ENCODE results near the gene C14orf93.

The C14orf93 gene

GRCh38 chr14:23047034-23047634 lies 37.2 kb upstream of the C14orf93 start:
- Histone ChIP-seq H3K79me2 (ENCODE audit: control insufficient read depth, low read length) (no peaks in the 10 kb centered on the region), H4K20me1 (ENCODE audit: control insufficient read depth, insufficient read depth, low read depth, low read length) (no peaks in the 10 kb centered on the region), H3K9me3 (ENCODE audit: control insufficient read depth, insufficient read depth, low read length) (no peaks in the 10 kb centered on the region), H3K4me1 (ENCODE audit: control insufficient read depth, low read length) (no peaks in the 10 kb centered on the region), H3K36me3 (ENCODE audit: control insufficient read depth, low read length) (no peaks in the 10 kb centered on the region), H3K27me3 (ENCODE audit: control insufficient read depth, low read length) (no peaks in the 10 kb centered on the region), H3K4me2 (ENCODE audit: low read length) (no peak overlapping the region), H3F3A (ENCODE audit: control insufficient read depth, insufficient read depth) (no peaks in the 10 kb centered on the region), H3K9me2 (replicated peaks; ENCODE audit: control insufficient read depth, low read length) (no peaks in the 10 kb centered on the region), H3K4me3 (ENCODE audit: low read length) (no peak overlapping the region), H3K27ac (ENCODE audit: low read depth, low read length) (no peak overlapping the region)
- TF ChIP-seq EZH2phosphoT487 (IDR thresholded peaks at IDR 0.05; ENCODE audit: borderline replicate concordance, low read length): no peak
- no peak for TF ChIP-seq CTCF (IDR thresholded peaks at IDR 0.05; ENCODE audit: low read depth, low read length, poor library complexity, severe bottlenecking)

- Histone ChIP-seq H3K27me3 (ENCODE audit: control insufficient read depth, low read length) (no peaks in the 10 kb centered on the region), H4K20me1 (ENCODE audit: control insufficient read depth, insufficient read depth, low read depth, low read length) (no peaks in the 10 kb centered on the region), H3F3A (ENCODE audit: control insufficient read depth, insufficient read depth) (no peaks in the 10 kb centered on the region), H3K9me2 (replicated peaks; ENCODE audit: control insufficient read depth, low read length) (no peaks in the 10 kb centered on the region), H3K4me3 (ENCODE audit: low read length) (no peak overlapping the region), H3K4me1 (ENCODE audit: control insufficient read depth, low read length) (no peaks in the 10 kb centered on the region), H3K9me3 (ENCODE audit: control insufficient read depth, insufficient read depth, low read length) (no peaks in the 10 kb centered on the region), H3K27ac (ENCODE audit: low read depth, low read length) (no peak overlapping the region), H3K79me2 (ENCODE audit: control insufficient read depth, low read length) (no peaks in the 10 kb centered on the region), H3K36me3 (ENCODE audit: control insufficient read depth, low read length) (no peaks in the 10 kb centered on the region), H3K4me2 (ENCODE audit: low read length) (no peak overlapping the region)
- TF ChIP-seq EZH2phosphoT487 (IDR thresholded peaks at IDR 0.05; ENCODE audit: borderline replicate concordance, low read length) (no peak), CTCF (IDR thresholded peaks at IDR 0.05; ENCODE audit: low read depth, low read length, poor library complexity, severe bottlenecking) (no peak)
Observed at GRCh38 chr14:23045419-23046357, 35.7 kb upstream of the C14orf93 start.

DNA sequence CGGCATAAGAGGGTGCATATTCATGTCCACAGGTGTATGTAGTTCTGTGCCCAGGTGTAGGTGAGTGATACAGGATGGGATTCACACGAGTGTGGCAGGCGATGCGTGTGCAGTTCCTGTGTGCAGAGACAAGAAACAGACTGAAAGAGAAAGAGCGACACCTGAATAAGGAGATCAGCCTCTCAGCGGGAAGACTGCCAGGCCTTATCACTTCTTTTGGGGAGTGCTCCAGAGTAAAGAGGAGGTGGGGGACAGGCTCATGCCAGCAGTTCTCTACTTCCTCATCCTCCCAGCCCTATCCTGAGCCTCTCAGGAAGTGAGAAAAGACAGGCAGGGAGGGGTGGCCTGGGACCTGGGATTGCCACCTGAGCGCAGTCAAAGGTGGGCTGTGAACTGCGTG lies 34.9 kb upstream of the C14orf93 start:
- no peak overlapping the region for H3K4me2 ChIP-seq (ENCODE audit: low read length)

More for the DNA sequence above, 34.9 kb upstream of the C14orf93 start:
- no peaks in the 10 kb centered on the region for H3K9me2 ChIP-seq (replicated peaks; ENCODE audit: control insufficient read depth, low read length)
- H3K79me2 ChIP-seq (ENCODE audit: control insufficient read depth, low read length): no peaks in the 10 kb centered on the region
- H3F3A ChIP-seq (ENCODE audit: control insufficient read depth, insufficient read depth): no peaks in the 10 kb centered on the region
- TF ChIP-seq CTCF (IDR thresholded peaks at IDR 0.05; ENCODE audit: low read depth, low read length, poor library complexity, severe bottlenecking): no peak
- no peak for TF ChIP-seq EZH2phosphoT487 (IDR thresholded peaks at IDR 0.05; ENCODE audit: borderline replicate concordance, low read length)
- no peaks in the 10 kb centered on the region for H3K36me3 ChIP-seq (ENCODE audit: control insufficient read depth, low read length)
- no peak overlapping the region for H3K27ac ChIP-seq (ENCODE audit: low read depth, low read length)
- H3K4me1 ChIP-seq (ENCODE audit: control insufficient read depth, low read length): no peaks in the 10 kb centered on the region
- H3K4me3 ChIP-seq (ENCODE audit: low read length): no peak overlapping the region
- H4K20me1 ChIP-seq (ENCODE audit: control insufficient read depth, insufficient read depth, low read depth, low read length): no peaks in the 10 kb centered on the region
- no peaks in the 10 kb centered on the region for H3K27me3 ChIP-seq (ENCODE audit: control insufficient read depth, low read length)
- H3K9me3 ChIP-seq (ENCODE audit: control insufficient read depth, insufficient read depth, low read length): no peaks in the 10 kb centered on the region
